SU-DHL-6 (cell line): ENCODE results near the gene BATF.

Source experiments
- CTCF ChIP-seq: fragments of 200-600 bp; sonication (generic); IDR thresholded peaks from one replicate; pipeline ENCODE4 v1.5.1; 2017; ENCODE audit warnings: antibody characterized with exemption, mild to moderate bottlenecking, low read length, moderate library complexity; ENCODE audit not compliant: insufficient read depth, poor library complexity, severe bottlenecking
- EZH2phosphoT487 ChIP-seq: fragments of 200-600 bp; sonication (generic), shearing (Covaris generic); conservative IDR thresholded peaks from 2 replicates; pipeline ENCODE4 v1.6.1; 2018; ENCODE audit warnings: mild to moderate bottlenecking, antibody characterized with exemption, low read length, moderate library complexity, mixed read lengths

- TF ChIP-seq CTCF (no peak), EZH2phosphoT487 (no peak)
These were observed 56.6 kb downstream of the BATF start for GRCh38 chr14:75578786-75579337.
